AG09319 (cell line): ENCODE results near the gene N4BP3.

Experiments used
- DNase-seq: peaks from one replicate; pipeline ENCODE4 v3.0.0-alpha.2; 2010; ENCODE audit warnings: low read depth; ENCODE audit errors: extremely low read depth
- TF ChIP-seq, protein P1 (sequence below): IDR thresholded peaks from 2 replicates; pipeline ENCODE4 v1.5.1; 2011; ENCODE audit warnings: low read depth, mild to moderate bottlenecking, inconsistent platforms, low read length, moderate library complexity

Gene N4BP3

DNA sequence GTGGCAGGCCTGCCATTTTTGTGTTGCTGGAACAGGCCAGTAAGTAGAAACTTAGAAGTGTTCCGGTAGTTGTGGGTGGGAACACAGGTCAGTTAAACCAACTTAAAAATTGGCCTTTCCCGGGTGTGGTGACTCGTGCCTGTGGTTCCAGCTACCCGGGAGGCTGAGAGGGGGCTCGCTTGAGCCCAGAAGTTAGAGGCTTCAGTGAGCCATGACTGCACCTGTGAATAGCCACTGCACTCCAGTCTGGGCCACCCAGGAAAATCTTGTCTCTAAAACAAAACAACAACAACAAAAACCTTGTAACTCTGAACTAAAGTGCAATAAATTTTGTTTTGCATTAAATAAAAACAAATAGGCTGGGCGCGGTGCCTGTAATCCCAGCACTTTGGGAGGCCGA lies 41.7 kb downstream of the N4BP3 start:
- DNase-seq, result no peak
- TF ChIP-seq, protein P1, sequence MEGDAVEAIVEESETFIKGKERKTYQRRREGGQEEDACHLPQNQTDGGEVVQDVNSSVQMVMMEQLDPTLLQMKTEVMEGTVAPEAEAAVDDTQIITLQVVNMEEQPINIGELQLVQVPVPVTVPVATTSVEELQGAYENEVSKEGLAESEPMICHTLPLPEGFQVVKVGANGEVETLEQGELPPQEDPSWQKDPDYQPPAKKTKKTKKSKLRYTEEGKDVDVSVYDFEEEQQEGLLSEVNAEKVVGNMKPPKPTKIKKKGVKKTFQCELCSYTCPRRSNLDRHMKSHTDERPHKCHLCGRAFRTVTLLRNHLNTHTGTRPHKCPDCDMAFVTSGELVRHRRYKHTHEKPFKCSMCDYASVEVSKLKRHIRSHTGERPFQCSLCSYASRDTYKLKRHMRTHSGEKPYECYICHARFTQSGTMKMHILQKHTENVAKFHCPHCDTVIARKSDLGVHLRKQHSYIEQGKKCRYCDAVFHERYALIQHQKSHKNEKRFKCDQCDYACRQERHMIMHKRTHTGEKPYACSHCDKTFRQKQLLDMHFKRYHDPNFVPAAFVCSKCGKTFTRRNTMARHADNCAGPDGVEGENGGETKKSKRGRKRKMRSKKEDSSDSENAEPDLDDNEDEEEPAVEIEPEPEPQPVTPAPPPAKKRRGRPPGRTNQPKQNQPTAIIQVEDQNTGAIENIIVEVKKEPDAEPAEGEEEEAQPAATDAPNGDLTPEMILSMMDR, result no peak

DNA sequence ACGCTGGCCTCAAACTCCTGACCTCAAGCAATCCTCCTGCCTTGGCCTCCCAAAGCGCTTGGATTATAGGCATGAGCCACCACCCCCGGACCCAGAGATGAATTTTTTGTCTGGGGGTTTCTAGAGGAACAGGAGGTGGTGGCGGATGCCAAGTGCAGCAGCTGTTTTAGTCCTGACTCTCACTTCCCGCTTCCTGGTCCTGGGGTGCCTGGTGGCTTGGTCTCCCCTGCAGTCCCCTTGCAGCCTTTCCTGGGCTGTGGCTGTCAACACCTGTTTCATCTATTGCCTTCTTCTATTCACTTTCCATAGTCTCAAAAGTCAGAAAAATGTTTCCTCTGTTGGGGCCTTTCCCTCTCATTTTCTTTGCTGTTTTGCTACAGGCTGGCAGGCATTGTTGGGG lies 46.8 kb downstream of the N4BP3 start:
- DNase-seq, result no peak
- TF ChIP-seq, protein P1, result no peak

DNA sequence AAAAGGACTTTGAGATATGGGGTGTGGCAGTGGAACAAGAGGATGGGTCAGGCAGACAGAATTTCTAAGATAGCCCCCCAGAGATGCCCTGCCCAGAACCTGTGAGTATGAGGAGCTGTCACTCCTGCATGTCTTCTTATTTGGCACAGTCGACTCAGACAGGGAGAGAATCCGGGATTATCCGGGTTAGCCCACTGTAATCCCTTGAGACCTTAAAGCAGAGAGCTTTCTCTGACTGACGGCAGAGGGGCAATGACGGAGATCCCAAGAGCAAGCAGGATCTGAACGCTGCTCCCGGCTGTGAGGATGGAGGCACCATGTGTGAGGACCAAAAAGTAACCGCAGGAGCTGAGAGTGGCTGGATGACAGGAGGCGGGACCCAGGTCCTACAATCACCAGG lies 49.1 kb downstream of the N4BP3 start:
- TF ChIP-seq, protein P1, result no peak
- no peak for DNase-seq

DNA sequence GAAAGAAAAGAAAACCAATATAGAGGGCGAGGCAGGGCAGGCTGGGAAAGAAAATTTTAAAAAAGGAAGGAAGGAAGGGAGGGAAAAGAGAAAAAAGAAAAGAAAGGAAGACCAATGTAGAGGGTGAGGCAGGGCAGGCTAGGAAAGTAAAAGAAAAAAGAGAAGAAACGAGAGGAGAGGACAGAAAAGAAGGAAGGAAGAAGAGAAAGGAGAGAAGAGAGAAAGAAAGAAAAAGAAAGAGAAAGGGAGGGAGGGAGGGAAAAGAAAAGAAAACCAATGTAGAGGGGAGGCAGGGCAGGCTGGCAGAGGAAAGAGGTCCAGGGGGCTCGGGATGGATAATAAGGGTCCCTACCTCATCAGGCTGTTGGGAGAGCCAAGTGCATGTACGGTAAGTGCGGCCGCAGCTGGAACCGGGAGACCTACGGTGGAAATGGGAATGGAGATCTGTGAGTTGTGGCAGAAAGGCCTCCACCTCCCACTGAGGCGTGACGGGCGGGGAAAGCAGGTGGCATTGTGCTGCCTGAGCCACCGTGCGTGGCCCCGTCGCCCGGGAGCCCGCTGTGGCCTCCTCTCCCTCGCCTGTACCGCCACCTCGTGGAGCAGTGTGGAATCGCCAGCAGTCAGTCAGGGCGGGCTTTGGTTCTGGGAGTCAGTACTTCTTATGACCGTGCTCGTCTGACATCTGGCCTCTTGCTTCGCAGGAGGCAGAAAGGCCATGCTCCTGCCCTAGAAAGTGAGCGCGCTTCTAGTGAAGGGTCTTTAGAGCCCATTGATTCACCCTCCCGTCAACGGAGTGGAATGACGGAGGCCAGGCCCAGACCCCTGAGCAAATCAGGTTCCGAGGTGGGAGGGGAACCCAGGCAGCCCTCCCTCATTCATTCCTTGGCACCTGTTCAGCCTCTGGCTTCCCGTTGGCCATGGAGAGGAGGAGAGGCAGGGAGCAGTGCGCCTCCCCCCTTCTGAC lies 50.7 kb downstream of the N4BP3 start:
- DNase-seq, result no peak

DNA sequence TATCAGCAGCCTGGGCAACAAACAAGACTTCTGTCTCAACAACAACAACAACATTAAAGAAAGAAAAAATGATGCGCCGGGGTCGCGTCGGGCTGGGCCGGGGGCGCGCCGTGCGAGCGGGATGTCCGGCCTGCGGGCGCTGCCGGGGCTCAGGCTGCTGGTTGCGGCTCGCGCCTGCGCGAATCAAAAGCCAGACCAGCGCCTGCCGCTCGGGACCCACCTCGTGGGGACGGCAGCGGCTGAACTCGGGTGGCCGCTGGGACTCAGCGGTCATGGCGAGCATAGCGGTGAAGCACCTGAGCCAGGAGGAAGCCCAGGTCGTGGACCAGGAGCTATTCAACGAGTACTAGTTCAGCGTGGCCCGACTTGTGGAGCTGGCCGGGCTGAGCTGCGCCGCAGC lies 52.2 kb downstream of the N4BP3 start:
- TF ChIP-seq, protein P1, result no peak

More for the DNA sequence above, 50.7 kb downstream of the N4BP3 start:
- TF ChIP-seq, protein P1, result peak; percentile 99

DNA sequence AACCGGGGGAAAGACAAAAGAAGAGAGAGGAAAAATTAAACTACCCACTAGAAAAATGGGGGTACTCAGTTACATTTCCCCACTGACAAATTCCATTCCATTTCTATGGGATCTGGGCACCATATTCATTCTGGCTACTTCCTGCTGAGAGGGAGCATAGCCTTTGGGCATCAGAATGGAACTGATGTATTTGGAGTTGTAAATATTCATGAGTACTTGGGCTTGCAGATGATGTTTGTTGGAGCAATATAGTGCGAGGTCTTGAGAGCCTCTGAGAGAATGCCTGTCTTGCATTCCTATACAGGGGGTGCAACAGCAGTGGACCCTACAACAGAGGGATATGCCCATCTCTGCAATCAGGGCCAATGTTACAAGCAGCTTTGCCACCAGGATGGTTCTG lies 57.1 kb downstream of the N4BP3 start:
- TF ChIP-seq, protein P1, result no peak

More for the DNA sequence above, 52.2 kb downstream of the N4BP3 start:
- DNase-seq, result no peak

DNA sequence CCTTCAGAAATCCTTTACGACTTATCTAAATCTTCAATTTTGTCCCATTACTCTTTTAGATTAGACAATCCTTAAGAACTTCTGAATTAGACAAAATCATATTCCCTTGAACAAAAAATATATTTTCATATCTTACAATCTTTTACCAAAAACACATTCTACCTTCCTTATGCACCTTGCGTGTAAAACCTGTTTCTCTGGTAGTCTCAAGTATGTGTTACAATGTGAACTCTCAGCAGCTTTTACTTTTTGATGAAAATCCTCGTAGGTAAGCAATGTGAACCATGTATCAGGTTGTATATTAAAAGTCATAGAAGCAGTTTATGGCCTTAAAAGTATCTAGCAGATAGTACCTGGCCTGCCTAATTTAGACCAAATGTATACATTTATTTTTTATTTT lies 61.1 kb downstream of the N4BP3 start:
- DNase-seq, result no peak
- TF ChIP-seq, protein P1, result no peak

More for the DNA sequence above, 57.1 kb downstream of the N4BP3 start:
- no peak for DNase-seq
